ENCODE results near the gene ILDR2.

Gene ILDR2

GRCh38 chr1:166975361-166976129, at the start of gene ILDR2:
Gene ILDR2 (minus strand): TSS chr1:166975540. CDS start chr1:166975268, 272 bp downstream.
- DNase-seq, result peak; percentile 23 to 41

- DNase-seq, result no peak
Observed at GRCh38 chr1:167022384-167022783, 47.0 kb upstream of the ILDR2 start.

- DNase-seq, result peak; percentile 32 to 67
Observed at GRCh38 chr1:167016100-167016750, 40.9 kb upstream of the ILDR2 start.

- DNase-seq, result no peak
Observed at GRCh38 chr1:167013108-167013929, 38.0 kb upstream of the ILDR2 start.

GRCh38 chr1:167012570-167012969, 37.2 kb upstream of the ILDR2 start:
- DNase-seq, result no peak

- no peak for DNase-seq
Observed at GRCh38 chr1:167011560-167012191, 36.3 kb upstream of the ILDR2 start.

GRCh38 chr1:167003711-167004110, 28.4 kb upstream of the ILDR2 start:
- no peak for DNase-seq

- no peak for DNase-seq
Observed at GRCh38 chr1:167002354-167002753, 27.0 kb upstream of the ILDR2 start.

- no peak for DNase-seq
Observed at GRCh38 chr1:167000546-167000945, 25.2 kb upstream of the ILDR2 start.

GRCh38 chr1:166999500-167000055, 24.2 kb upstream of the ILDR2 start:
- no peak for DNase-seq

- no peak for DNase-seq
Observed at GRCh38 chr1:166999075-166999474, 23.7 kb upstream of the ILDR2 start.

- no peak for DNase-seq
Observed at GRCh38 chr1:166988974-166989515, 13.7 kb upstream of the ILDR2 start, which contains the start of gene MAEL. Gene MAEL (plus strand): TSS chr1:166989280. CDS start chr1:166989353, 73 bp downstream.

- no peak for DNase-seq
Observed at GRCh38 chr1:166981589-166981988, 6.2 kb upstream of the ILDR2 start.

GRCh38 chr1:166980818-166981217, 5.5 kb upstream of the ILDR2 start:
- DNase-seq, result no peak

GRCh38 chr1:166980383-166980782, 5.0 kb upstream of the ILDR2 start:
- no peak for DNase-seq

- DNase-seq, result no peak
Observed at GRCh38 chr1:166978821-166979220, 3.5 kb upstream of the ILDR2 start.

GRCh38 chr1:166977951-166978350, 2.6 kb upstream of the ILDR2 start:
- no peak for DNase-seq

- DNase-seq, result no peak
Observed at GRCh38 chr1:166974647-166975345, 544 bp downstream of the ILDR2 start.

- no peak for DNase-seq
Observed at GRCh38 chr1:166972826-166973225, 2.5 kb downstream of the ILDR2 start.

GRCh38 chr1:166972193-166972592, 3.1 kb downstream of the ILDR2 start:
- DNase-seq, result no peak

GRCh38 chr1:166971252-166971651, 4.1 kb downstream of the ILDR2 start:
- no peak for DNase-seq
